ENCODE data around the gene NR2F1-AS1.

GRCh38 chr5:93557021-93557604, 23.9 kb downstream of the NR2F1-AS1 start:
- TF ChIP-seq CTCF (IDR thresholded peaks at IDR 0.05) (no peak), REST (IDR thresholded peaks at IDR 0.05; ENCODE audit: insufficient read depth in 1 of 2, low read depth in 2 of 2, low read length in 1 of 2) (no peak), SIN3A (IDR thresholded peaks at IDR 0.05; ENCODE audit: borderline replicate concordance, insufficient read depth, low read depth, low read length) (no peak), POLR2AphosphoS5 (IDR thresholded peaks at IDR 0.05; ENCODE audit: low read depth, low read length) (no peak)

Measured in Panc1 (cell line).